Measurements from ENCODE around the gene CASP3.
"Not testable (repeated sequence)": the region's sequence is repeated elsewhere in the genome, so short reads cannot be mapped to it uniquely, and the experiment has no call there.

CASP3 gene

DNA sequence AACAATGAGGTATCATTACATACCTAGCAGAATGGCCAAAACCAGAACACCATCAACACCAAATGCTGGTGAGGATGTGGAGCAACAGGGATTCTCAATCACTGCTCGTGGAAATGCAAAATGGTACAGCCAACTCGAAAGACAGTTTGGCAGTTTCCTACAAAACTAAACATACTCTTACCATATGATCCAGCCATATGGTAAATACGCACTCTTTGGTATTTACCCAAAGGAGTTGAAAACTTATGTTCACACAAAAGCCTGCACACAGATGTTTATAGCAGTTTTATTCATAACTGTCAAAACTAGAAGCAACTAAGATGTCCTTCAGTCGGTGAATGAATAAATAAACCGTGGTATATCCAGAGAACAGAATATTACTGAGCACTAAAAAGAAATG is 7.8 kb downstream of the CASP3 start:
- H3K4me3 Mint-ChIP-seq = peak overlapping the region in 1 of 2 donors; percentile 50
- no peak overlapping the region for H3K27ac Mint-ChIP-seq
- ATAC-seq (replicated peaks) = no peak
- H3K4me1 Mint-ChIP-seq (ENCODE audit: low read depth in 2 of 2) = peaks cover 42 to 65% of the 10 kb centered on the region in 2 donors
- H3K9me3 Mint-ChIP-seq = no peaks in the 10 kb centered on the region
- no peaks in the 10 kb centered on the region for H3K27me3 Mint-ChIP-seq
- no peak for DNase-seq
- peaks cover 43% of the 10 kb centered on the region for H3K36me3 Mint-ChIP-seq (ENCODE audit: insufficient read depth)

- Mint-ChIP-seq H3K4me3 (peak overlapping the region in 1 of 2 donors; percentile 15), H3K9me3 (no peaks in the 10 kb centered on the region), H3K27ac (no peak overlapping the region), H3K27me3 (no peaks in the 10 kb centered on the region), H3K4me1 (ENCODE audit: low read depth in 2 of 2) (peaks cover 38 to 61% of the 10 kb centered on the region in 2 donors), H3K36me3 (ENCODE audit: insufficient read depth) (peaks cover 47% of the 10 kb centered on the region)
- ATAC-seq (replicated peaks) (peak; percentile 40), DNase-seq (no peak)
Measured at GRCh38 chr4:184641022-184641421, 8.2 kb downstream of the CASP3 start.

DNA sequence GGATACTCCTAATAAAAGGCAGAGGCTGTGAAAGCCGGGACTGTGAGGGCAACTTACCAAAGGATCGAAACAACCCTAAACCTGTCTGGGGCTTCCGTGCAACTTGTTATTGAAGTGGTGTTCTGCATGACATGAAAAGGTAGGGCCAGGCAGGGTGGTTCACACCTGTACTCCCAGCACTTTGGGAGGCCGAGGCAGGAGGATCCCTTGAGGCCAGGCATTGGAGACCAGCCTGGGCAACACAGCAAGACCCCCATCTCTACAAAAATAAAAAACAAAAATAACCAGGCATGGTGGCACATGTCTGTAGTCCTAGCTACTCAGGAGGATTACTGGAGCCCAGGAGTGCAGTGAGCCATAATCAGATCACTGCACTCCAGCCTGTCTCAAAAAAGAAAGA is 12.3 kb downstream of the CASP3 start:
- Mint-ChIP-seq H3K4me1 (ENCODE audit: low read depth in 2 of 2) (peaks cover 30 to 48% of the 10 kb centered on the region in 2 donors), H3K4me3 (no peak overlapping the region), H3K36me3 (ENCODE audit: insufficient read depth) (peaks cover 55% of the 10 kb centered on the region), H3K9me3 (no peaks in the 10 kb centered on the region), H3K27me3 (no peaks in the 10 kb centered on the region), H3K27ac (peak overlapping the region in 1 of 2 donors; percentile 5)
- no peak for ATAC-seq (replicated peaks)
- DNase-seq = no peak

GRCh38 chr4:184636144-184636543 is 13.1 kb downstream of the CASP3 start:
- Mint-ChIP-seq H3K36me3 (ENCODE audit: insufficient read depth) (peaks cover 63% of the 10 kb centered on the region), H3K27ac (peak overlapping the region in 1 of 2 donors; percentile 23)
- no peak for DNase-seq

DNA sequence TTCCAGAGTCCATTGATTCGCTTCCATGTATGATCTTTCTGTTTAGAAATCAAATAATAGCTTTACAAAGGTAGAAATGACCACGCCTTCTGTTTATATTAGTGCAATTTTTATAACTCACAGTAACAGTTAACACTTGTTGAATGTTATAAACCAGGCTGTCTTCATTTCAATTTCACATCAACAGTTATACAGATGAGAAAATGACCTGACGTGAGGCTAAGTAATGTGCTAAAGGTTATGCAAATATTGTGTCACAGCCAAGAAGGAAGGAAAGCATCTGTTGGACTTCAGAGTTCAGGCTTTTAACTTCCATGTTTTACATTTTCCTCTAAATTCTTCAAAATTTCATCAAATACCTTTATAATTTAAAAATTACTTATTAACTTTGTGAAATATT is 13.9 kb downstream of the CASP3 start:
- no peak for DNase-seq
- H3K27ac Mint-ChIP-seq = no peak overlapping the region
- no peaks in the 10 kb centered on the region for H3K27me3 Mint-ChIP-seq
- no peaks in the 10 kb centered on the region for H3K9me3 Mint-ChIP-seq
- ATAC-seq (replicated peaks) = no peak
- H3K4me3 Mint-ChIP-seq = no peak overlapping the region
- H3K4me1 Mint-ChIP-seq (ENCODE audit: low read depth in 2 of 2) = peaks cover 21 to 36% of the 10 kb centered on the region in 2 donors
- H3K36me3 Mint-ChIP-seq (ENCODE audit: insufficient read depth) = peaks cover 70% of the 10 kb centered on the region

More at GRCh38 chr4:184636144-184636543, 13.1 kb downstream of the CASP3 start:
- Mint-ChIP-seq H3K4me1 (ENCODE audit: low read depth in 2 of 2) (peaks cover 24 to 41% of the 10 kb centered on the region in 2 donors), H3K9me3 (no peaks in the 10 kb centered on the region), H3K4me3 (no peak overlapping the region), H3K27me3 (no peaks in the 10 kb centered on the region)
- no peak for ATAC-seq (replicated peaks)

DNA sequence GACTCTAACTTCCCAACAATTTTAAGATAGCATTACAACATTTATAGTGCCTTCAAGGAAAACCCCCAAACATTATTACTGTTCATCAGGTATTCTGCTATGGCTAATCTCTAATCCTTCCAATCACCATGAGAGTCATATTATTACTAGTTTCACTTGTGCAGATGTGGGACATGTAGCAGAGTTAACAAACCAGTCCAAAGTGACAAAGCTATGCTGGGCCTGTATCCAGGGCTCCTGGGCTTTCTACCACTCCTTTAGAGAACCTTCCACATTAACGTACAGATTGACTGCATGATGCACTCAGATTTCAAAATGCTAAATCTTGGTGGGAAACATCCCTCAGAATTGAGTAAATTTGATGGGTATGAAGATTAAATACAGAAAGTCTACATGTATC is 16.4 kb downstream of the CASP3 start:
- H3K36me3 Mint-ChIP-seq (ENCODE audit: insufficient read depth) = peaks cover 80% of the 10 kb centered on the region
- H3K9me3 Mint-ChIP-seq = no peaks in the 10 kb centered on the region
- peaks cover 5 to 22% of the 10 kb centered on the region in 2 donors for H3K4me1 Mint-ChIP-seq (ENCODE audit: low read depth in 2 of 2)
- no peaks in the 10 kb centered on the region for H3K27me3 Mint-ChIP-seq
- peak overlapping the region in 1 of 2 donors; percentile 79 for H3K27ac Mint-ChIP-seq
- DNase-seq = no peak
- ATAC-seq (replicated peaks) = no peak
- no peak overlapping the region for H3K4me3 Mint-ChIP-seq

DNA sequence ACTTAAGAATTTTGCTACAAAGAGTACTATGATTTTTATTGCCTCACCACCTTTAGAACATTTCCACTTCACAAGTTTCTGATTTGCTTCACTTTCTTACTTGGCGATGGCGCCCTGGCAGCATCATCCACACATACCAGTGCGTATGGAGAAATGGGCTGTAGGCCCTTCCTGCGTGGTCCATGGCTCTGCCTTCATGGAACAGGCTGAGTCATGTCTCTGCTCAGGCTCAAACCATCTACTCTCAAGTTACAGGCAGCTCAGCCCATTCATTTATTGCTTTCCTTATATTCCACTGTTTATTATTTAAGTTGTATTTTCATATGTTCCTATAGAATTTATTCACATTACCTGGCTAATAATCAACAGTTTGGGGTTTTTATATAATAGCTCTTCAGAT is 21.1 kb downstream of the CASP3 start:
- H3K4me3 Mint-ChIP-seq = no peak overlapping the region
- peak overlapping the region in 1 of 2 donors; percentile 42 for H3K27ac Mint-ChIP-seq
- H3K36me3 Mint-ChIP-seq (ENCODE audit: insufficient read depth) = peaks cover 62% of the 10 kb centered on the region
- DNase-seq (no peak), ATAC-seq (replicated peaks) (no peak)
- no peaks in the 10 kb centered on the region for H3K27me3 Mint-ChIP-seq
- H3K4me1 Mint-ChIP-seq (ENCODE audit: low read depth in 2 of 2) = peaks cover 14 to 38% of the 10 kb centered on the region in 2 donors
- H3K9me3 Mint-ChIP-seq = no peaks in the 10 kb centered on the region

GRCh38 chr4:184625783-184626596 is 23.3 kb downstream of the CASP3 start:
- H3K4me1 Mint-ChIP-seq (ENCODE audit: low read depth in 2 of 2) = peaks cover 14 to 38% of the 10 kb centered on the region in 2 donors
- peak overlapping the region in 1 of 2 donors; percentile 56 for H3K4me3 Mint-ChIP-seq
- peak overlapping the region; percentile 1 to 86 for H3K27ac Mint-ChIP-seq
- H3K9me3 Mint-ChIP-seq, DNase-seq, H3K27me3 Mint-ChIP-seq: not testable (repeated sequence)
- ATAC-seq (replicated peaks) = peak; percentile 50
- peaks cover 44% of the 10 kb centered on the region for H3K36me3 Mint-ChIP-seq (ENCODE audit: insufficient read depth)

GRCh38 chr4:184624972-184625554 is 24.2 kb downstream of the CASP3 start:
- peak overlapping the region in 1 of 2 donors; percentile 56 for H3K4me3 Mint-ChIP-seq
- H3K27me3 Mint-ChIP-seq = no peaks in the 10 kb centered on the region
- no peak for DNase-seq
- H3K9me3 Mint-ChIP-seq = no peaks in the 10 kb centered on the region
- H3K36me3 Mint-ChIP-seq (ENCODE audit: insufficient read depth) = peaks cover 35% of the 10 kb centered on the region
- peaks cover 14 to 34% of the 10 kb centered on the region in 2 donors for H3K4me1 Mint-ChIP-seq (ENCODE audit: low read depth in 2 of 2)
- peak overlapping the region; percentile 84 to 86 for H3K27ac Mint-ChIP-seq
- peak; percentile 46 for ATAC-seq (replicated peaks)

DNA sequence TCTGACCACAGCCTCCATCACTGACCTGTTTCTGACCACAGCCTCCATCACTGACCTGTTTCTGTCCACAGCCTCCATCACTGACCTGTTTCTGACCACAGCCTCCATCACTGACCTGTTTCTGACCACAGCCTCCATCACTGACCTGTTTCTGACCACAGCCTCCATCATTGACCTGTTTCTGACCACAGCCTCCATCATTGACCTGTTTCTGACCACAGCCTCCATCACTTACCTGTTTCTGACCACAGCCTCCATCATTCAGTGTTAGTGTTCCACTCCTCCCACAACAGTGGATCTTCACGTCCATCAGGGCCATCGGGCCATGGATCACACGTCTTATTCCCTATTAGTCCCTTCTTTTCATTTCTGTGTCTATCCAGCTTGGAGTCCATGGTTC is 24.7 kb downstream of the CASP3 start:
- Mint-ChIP-seq H3K36me3 (ENCODE audit: insufficient read depth) (peaks cover 30% of the 10 kb centered on the region), H3K27ac (peak overlapping the region; percentile 84 to 86), H3K4me1 (ENCODE audit: low read depth in 2 of 2) (peaks cover 14 to 34% of the 10 kb centered on the region in 2 donors)
- H3K9me3 Mint-ChIP-seq; ATAC-seq (replicated peaks); H3K4me3 Mint-ChIP-seq; DNase-seq; H3K27me3 Mint-ChIP-seq: not testable (repeated sequence)

- H3K4me1 Mint-ChIP-seq (ENCODE audit: low read depth in 2 of 2) = peaks cover 9 to 16% of the 10 kb centered on the region in 2 donors
- H3K4me3 Mint-ChIP-seq = no peak overlapping the region
- H3K27me3 Mint-ChIP-seq = no peaks in the 10 kb centered on the region
- peaks cover 7% of the 10 kb centered on the region for H3K36me3 Mint-ChIP-seq (ENCODE audit: insufficient read depth)
- H3K27ac Mint-ChIP-seq = no peak overlapping the region
- no peak for DNase-seq
- H3K9me3 Mint-ChIP-seq = no peaks in the 10 kb centered on the region
- ATAC-seq (replicated peaks) = no peak
Measured at GRCh38 chr4:184621518-184621917, 27.7 kb downstream of the CASP3 start.

- Mint-ChIP-seq H3K4me1 (ENCODE audit: low read depth in 2 of 2) (peaks cover 5 to 7% of the 10 kb centered on the region in 2 donors), H3K27ac (no peak overlapping the region), H3K4me3 (no peak overlapping the region), H3K27me3 (no peaks in the 10 kb centered on the region), H3K36me3 (ENCODE audit: insufficient read depth) (peaks cover 7% of the 10 kb centered on the region), H3K9me3 (no peaks in the 10 kb centered on the region)
- no peak for DNase-seq
- ATAC-seq (replicated peaks) = no peak
Measured at GRCh38 chr4:184620212-184620867, 28.9 kb downstream of the CASP3 start.

- Mint-ChIP-seq H3K27me3 (no peaks in the 10 kb centered on the region), H3K4me3 (no peak overlapping the region), H3K27ac (no peak overlapping the region), H3K36me3 (ENCODE audit: insufficient read depth) (peaks cover 3% of the 10 kb centered on the region), H3K9me3 (no peaks in the 10 kb centered on the region), H3K4me1 (ENCODE audit: low read depth in 2 of 2) (no peaks in the 10 kb centered on the region)
- ATAC-seq (replicated peaks) (no peak), DNase-seq (no peak)
Measured at GRCh38 chr4:184617600-184618196, 31.5 kb downstream of the CASP3 start.
